Neuronal stem cell (in vitro differentiated cells): ENCODE measurements around the gene PDE4B.
"Not testable (repeated sequence)": the region's sequence is repeated elsewhere in the genome, so short reads cannot be mapped to it uniquely, and the experiment has no call there.

Experiments used
- DNase-seq: peaks from one replicate; pipeline ENCODE4 v3.0.0-alpha.2; 2013; ENCODE audit warnings: low spot score
- H2AFZ ChIP-seq: one replicate; pipeline ENCODE4 v1.6.1; 2013; ENCODE audit warnings: mild to moderate bottlenecking, low read length, inconsistent platforms
- H2AK5ac ChIP-seq: 2 replicates; pipeline ENCODE4 v1.6.1; 2013; ENCODE audit warnings: low read depth, mild to moderate bottlenecking, inconsistent platforms, low read length, moderate library complexity, mixed read lengths
- H2BK120ac ChIP-seq: 2 replicates; pipeline ENCODE4 v1.6.1; 2013; ENCODE audit warnings: low read depth, mild to moderate bottlenecking, inconsistent platforms, low read length, moderate library complexity, mixed read lengths
- H2BK12ac ChIP-seq: one replicate; pipeline ENCODE4 v1.6.1; 2013; ENCODE audit warnings: low read length, inconsistent platforms
- H2BK15ac ChIP-seq: 2 replicates; pipeline ENCODE4 v1.6.1; 2013; ENCODE audit warnings: mild to moderate bottlenecking, low read length, inconsistent platforms, mixed read lengths
- H2BK5ac ChIP-seq: one replicate; pipeline ENCODE4 v1.6.1; 2013; ENCODE audit warnings: inconsistent platforms, mild to moderate bottlenecking, low read length, moderate library complexity
- H3K14ac ChIP-seq: one replicate; pipeline ENCODE4 v1.6.1; 2013; ENCODE audit warnings: low read length, inconsistent platforms
- H3K18ac ChIP-seq: 2 replicates; pipeline ENCODE4 v1.6.1; 2013; ENCODE audit warnings: low read length, inconsistent platforms
- H3K23ac ChIP-seq: 2 replicates; pipeline ENCODE4 v1.6.1; 2013; ENCODE audit warnings: low read depth, mild to moderate bottlenecking, mixed read lengths, low read length, inconsistent platforms; ENCODE audit not compliant: poor library complexity
- H3K27ac ChIP-seq: replicated peaks from 3 replicates; pipeline ENCODE4 v1.5.1; 2013; ENCODE audit warnings: low read length, inconsistent platforms
- H3K27me3 ChIP-seq, 3 experiments: 2 replicates each; pipeline ENCODE4 v1.6.1; 2013; ENCODE audit warnings: low read length in 3 of 3, mild to moderate bottlenecking in 2 of 3, inconsistent platforms in 1 of 3, low read depth in 1 of 3, mixed read lengths in 1 of 3, moderate library complexity in 1 of 3; ENCODE audit not compliant: control insufficient read depth in 3 of 3, insufficient read depth in 3 of 3
- H3K36me3 ChIP-seq, 2 donors: replicated peaks in 1 of 2; 2 replicates each; pipeline ENCODE4 v1.6.1; 2013; ENCODE audit warnings: low read length in 2 of 2; ENCODE audit not compliant: control insufficient read depth in 2 of 2, insufficient read depth in 2 of 2
- H3K4ac ChIP-seq: 2 replicates; pipeline ENCODE4 v1.6.1; 2013; ENCODE audit warnings: inconsistent platforms, mild to moderate bottlenecking, low read length, moderate library complexity
- H3K4me1 ChIP-seq, 2 donors: 1 replicate in 1 of 2; 2 replicates in 1 of 2; pipeline ENCODE4 v1.6.1; 2013; ENCODE audit warnings: low read length in 2 of 2, low read depth in 1 of 2; ENCODE audit not compliant: control insufficient read depth in 2 of 2, insufficient read depth in 1 of 2
- H3K4me2 ChIP-seq: one replicate; pipeline ENCODE4 v1.6.1; 2013; ENCODE audit warnings: mild to moderate bottlenecking, low read length, inconsistent platforms; ENCODE audit not compliant: insufficient read depth, poor library complexity, severe bottlenecking
- H3K4me3 ChIP-seq, 2 donors: 2 replicates each; pipeline ENCODE4 v1.5.1; 2013; ENCODE audit warnings: low read length in 2 of 2, mild to moderate bottlenecking in 2 of 2, inconsistent platforms in 1 of 2, moderate library complexity in 1 of 2
- H3K79me1 ChIP-seq: one replicate; pipeline ENCODE4 v1.6.1; 2013; ENCODE audit warnings: low read depth, mild to moderate bottlenecking, inconsistent platforms, low read length, moderate library complexity
- H3K9ac ChIP-seq: one replicate; pipeline ENCODE4 v1.6.1; 2013; ENCODE audit warnings: mild to moderate bottlenecking, low read depth, low read length, inconsistent platforms; ENCODE audit not compliant: poor library complexity
- H3K9me3 ChIP-seq, 2 donors: replicated peaks in 1 of 2; 2 replicates each; pipeline versions ENCODE3 to v1.6.1; 2013; ENCODE audit warnings: low read length in 2 of 2, mild to moderate bottlenecking in 2 of 2, inconsistent platforms in 1 of 2, low read depth in 1 of 2, mixed read lengths in 1 of 2, moderate library complexity in 1 of 2; ENCODE audit not compliant: control insufficient read depth in 2 of 2, insufficient read depth in 1 of 2
- H4K8ac ChIP-seq: one replicate; pipeline ENCODE4 v1.6.1; 2013; ENCODE audit warnings: low read depth, mild to moderate bottlenecking, inconsistent platforms, low read length, moderate library complexity
- H4K91ac ChIP-seq: one replicate; pipeline ENCODE4 v1.6.1; 2013; ENCODE audit warnings: low read length, low read depth, mild to moderate bottlenecking, inconsistent platforms; ENCODE audit not compliant: poor library complexity
- WGBS, 2 donors: extraction: QIAGEN DNeasy Blood & Tissue Kit; methylation state at CpG; one replicate each; pipeline ENCODE4 v1.1.7; 2013; ENCODE audit warnings: missing lambda C conversion rate in 2 of 2, mixed read lengths in 1 of 2; ENCODE audit not compliant: insufficient read length in 2 of 2, insufficient replicate concordance in 1 of 2; ENCODE audit errors: extremely low coverage in 2 of 2; 5-methylcytosine and 5-hydroxymethylcytosine counted together

PDE4B gene

GRCh38 chr1:66402194-66402593 is 609.5 kb downstream of the PDE4B start:
- Histone ChIP-seq H4K91ac (no peak overlapping the region), H3K36me3 (no peaks in the 10 kb centered on the region), H4K8ac (no peak overlapping the region), H3K9ac (no peak overlapping the region), H2AFZ (no peak overlapping the region), H3K27ac (no peak overlapping the region), H3K14ac (no peak overlapping the region), H3K4ac (no peak overlapping the region), H3K18ac (no peak overlapping the region), H3K4me2 (no peak overlapping the region), H3K9me3 (no peaks in the 10 kb centered on the region), H3K27me3 (peaks cover 0 to 5% (median 0%) of the 10 kb centered on the region in 3 experiments), H3K79me1 (no peaks in the 10 kb centered on the region), H2AK5ac (no peak overlapping the region), H2BK15ac (no peak overlapping the region), H3K23ac (no peak overlapping the region), H3K4me3 (no peak overlapping the region), H2BK5ac (no peak overlapping the region), H2BK12ac (no peak overlapping the region), H3K4me1 (no peaks in the 10 kb centered on the region), H2BK120ac (no peak overlapping the region)
- no peak for DNase-seq
- no CpG with 5 or more reads among the region's 1 CpG for WGBS, 2 donors

GRCh38 chr1:66403007-66403731 is 610.5 kb downstream of the PDE4B start:
- Histone ChIP-seq H3K4me3 (no peak overlapping the region), H4K91ac (no peak overlapping the region), H3K36me3 (no peaks in the 10 kb centered on the region), H3K23ac (no peak overlapping the region), H3K4me2 (no peak overlapping the region), H3K79me1 (no peaks in the 10 kb centered on the region), H2BK12ac (no peak overlapping the region), H3K4me1 (no peaks in the 10 kb centered on the region), H3K9me3 (no peaks in the 10 kb centered on the region), H2BK120ac (no peak overlapping the region), H2BK5ac (no peak overlapping the region), H2BK15ac (no peak overlapping the region), H3K27me3 (peaks cover 0 to 6% (median 0%) of the 10 kb centered on the region in 3 experiments), H2AFZ (no peak overlapping the region), H3K9ac (no peak overlapping the region), H3K14ac (no peak overlapping the region), H4K8ac (no peak overlapping the region), H3K18ac (no peak overlapping the region), H3K27ac (no peak overlapping the region), H2AK5ac (no peak overlapping the region), H3K4ac (no peak overlapping the region)
- DNase-seq, result no peak
- no CpG with 5 or more reads among the region's 5 CpGs for WGBS, 2 donors

- Histone ChIP-seq H3K4me3 (no peak overlapping the region), H2AFZ (no peak overlapping the region), H3K27me3 (peaks cover 0 to 6% (median 0%) of the 10 kb centered on the region in 3 experiments), H2BK5ac (no peak overlapping the region), H3K18ac (no peak overlapping the region), H2BK120ac (no peak overlapping the region), H3K9ac (no peak overlapping the region), H3K14ac (no peak overlapping the region), H3K4me2 (no peak overlapping the region), H3K4me1 (no peaks in the 10 kb centered on the region), H3K79me1 (no peaks in the 10 kb centered on the region), H4K91ac (no peak overlapping the region), H3K36me3 (no peaks in the 10 kb centered on the region), H3K4ac (no peak overlapping the region), H3K9me3 (no peaks in the 10 kb centered on the region), H2BK15ac (no peak overlapping the region), H2BK12ac (no peak overlapping the region), H2AK5ac (no peak overlapping the region), H3K23ac (no peak overlapping the region), H4K8ac (no peak overlapping the region), H3K27ac (no peak overlapping the region)
- WGBS, 2 donors, result no CpG with 5 or more reads among the region's 4 CpGs
- no peak for DNase-seq
Observed at GRCh38 chr1:66405061-66405460, 612.4 kb downstream of the PDE4B start.

GRCh38 chr1:66411449-66411848 is 618.8 kb downstream of the PDE4B start:
- not testable (repeated sequence) for H2AK5ac ChIP-seq, H3K4me2 ChIP-seq, H3K9ac ChIP-seq, DNase-seq, H3K79me1 ChIP-seq, H3K27me3 ChIP-seq, H2BK120ac ChIP-seq, H3K36me3 ChIP-seq, H2AFZ ChIP-seq, H3K27ac ChIP-seq, H3K4me1 ChIP-seq, H3K4ac ChIP-seq, H3K9me3 ChIP-seq, H4K8ac ChIP-seq, H3K14ac ChIP-seq, H2BK12ac ChIP-seq, H3K4me3 ChIP-seq, H4K91ac ChIP-seq, H3K23ac ChIP-seq, H2BK15ac ChIP-seq, H2BK5ac ChIP-seq, H3K18ac ChIP-seq
- WGBS, 2 donors, result no CpG with 5 or more reads among the region's 1 CpG
